Mesendoderm (in vitro differentiated cells): ENCODE measurements around the gene SLC22A9.
"Not testable (repeated sequence)": the region's sequence is repeated elsewhere in the genome, so short reads cannot be mapped to it uniquely, and the experiment has no call there.

Source experiments
- DNase-seq: peaks from one replicate; pipeline ENCODE4 v3.0.0; 2013
- H2AK5ac ChIP-seq: 2 replicates; pipeline ENCODE4 v1.6.1; 2013; ENCODE audit warnings: low read length, inconsistent platforms
- H2BK120ac ChIP-seq: 2 replicates; pipeline ENCODE4 v1.6.1; 2013; ENCODE audit warnings: low read depth, mild to moderate bottlenecking, low read length, moderate library complexity, mixed read lengths
- H2BK15ac ChIP-seq: replicated peaks from 2 replicates; pipeline ENCODE4 v1.6.1; 2013; ENCODE audit warnings: low read depth, mild to moderate bottlenecking, moderate library complexity
- H2BK5ac ChIP-seq: 2 replicates; pipeline ENCODE4 v1.6.1; 2013; ENCODE audit warnings: low read length, inconsistent platforms
- H3K18ac ChIP-seq: 2 replicates; pipeline ENCODE4 v1.6.1; 2013; ENCODE audit warnings: mild to moderate bottlenecking, low read length, mixed read lengths
- H3K23ac ChIP-seq: one replicate; pipeline ENCODE4 v1.6.1; 2013; ENCODE audit warnings: low read length
- H3K27ac ChIP-seq: 2 replicates; pipeline ENCODE4 v1.5.1; 2013; ENCODE audit warnings: low read depth, mild to moderate bottlenecking, inconsistent platforms, low read length, moderate library complexity
- H3K27me3 ChIP-seq: 2 replicates; pipeline ENCODE4 v1.6.1; 2013; ENCODE audit warnings: low read length, control low read depth, mild to moderate bottlenecking, inconsistent platforms; ENCODE audit not compliant: insufficient read depth, poor library complexity
- H3K36me3 ChIP-seq: 2 replicates; pipeline ENCODE4 v1.6.1; 2013; ENCODE audit warnings: low read length, inconsistent platforms; ENCODE audit not compliant: control insufficient read depth, insufficient read depth
- H3K4ac ChIP-seq: one replicate; pipeline ENCODE4 v1.6.1; 2013; ENCODE audit warnings: low read depth, mild to moderate bottlenecking, low read length, moderate library complexity
- H3K4me1 ChIP-seq: 2 replicates; pipeline ENCODE4 v1.6.1; 2013; ENCODE audit warnings: low read depth, low read length, inconsistent platforms; ENCODE audit not compliant: control insufficient read depth
- H3K4me2 ChIP-seq: 2 replicates; pipeline ENCODE4 v1.6.1; 2013; ENCODE audit warnings: low read length
- H3K4me3 ChIP-seq: 2 replicates; pipeline ENCODE4 v1.5.1; 2013; ENCODE audit warnings: mild to moderate bottlenecking, low read length
- H3K56ac ChIP-seq: one replicate; pipeline ENCODE4 v1.6.1; 2013; ENCODE audit warnings: low read length
- H3K79me1 ChIP-seq: 2 replicates; pipeline ENCODE4 v1.6.1; 2013; ENCODE audit warnings: low read length, inconsistent platforms
- H3K79me2 ChIP-seq: 2 replicates; pipeline ENCODE4 v1.6.1; 2013; ENCODE audit warnings: mild to moderate bottlenecking, low read length; ENCODE audit not compliant: control insufficient read depth, insufficient read depth
- H3K9ac ChIP-seq: 2 replicates; pipeline ENCODE4 v1.6.1; 2013; ENCODE audit warnings: low read length, inconsistent platforms
- H4K5ac ChIP-seq: one replicate; pipeline ENCODE4 v1.6.1; 2013; ENCODE audit warnings: low read length
- H4K8ac ChIP-seq: one replicate; pipeline ENCODE4 v1.6.1; 2013; ENCODE audit warnings: low read depth, mild to moderate bottlenecking, control low read depth, low read length, moderate library complexity
- WGBS: extraction: QIAGEN DNeasy Blood & Tissue Kit; methylation state at CpG from one replicate; pipeline ENCODE4 v1.1.7; 2013; ENCODE audit warnings: low lambda C conversion rate, missing lambda C conversion rate; ENCODE audit not compliant: insufficient coverage; ENCODE audit errors: extremely low coverage; 5-methylcytosine and 5-hydroxymethylcytosine counted together

SLC22A9 gene

DNA sequence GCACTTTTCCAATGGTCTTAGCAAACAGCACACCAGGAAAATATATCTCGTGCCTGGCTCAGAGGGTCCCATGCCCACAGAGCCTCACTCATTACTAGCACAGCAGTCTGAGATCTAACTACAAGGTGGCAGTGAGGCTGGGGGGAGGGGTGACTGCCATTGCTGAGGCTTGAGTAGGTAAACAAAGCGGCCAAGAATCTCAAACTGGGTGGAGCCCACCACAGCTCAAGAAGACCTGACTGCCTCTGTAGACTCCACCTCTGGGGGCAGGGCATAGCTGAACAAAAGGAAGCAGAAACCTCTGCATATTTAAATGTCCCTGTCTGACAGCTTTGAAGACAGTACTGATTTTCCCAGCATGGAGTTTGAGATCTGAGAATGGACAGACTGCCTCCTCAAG, 61.1 kb downstream of the SLC22A9 start:
- not testable (repeated sequence) for H3K23ac ChIP-seq, H3K56ac ChIP-seq, H3K4ac ChIP-seq, H2BK15ac ChIP-seq, H3K4me2 ChIP-seq, H3K27me3 ChIP-seq, H3K4me3 ChIP-seq, H2AK5ac ChIP-seq, H2BK120ac ChIP-seq, H3K79me2 ChIP-seq, H3K9ac ChIP-seq, H3K4me1 ChIP-seq, H4K5ac ChIP-seq, H4K8ac ChIP-seq, H3K79me1 ChIP-seq, H3K18ac ChIP-seq, H3K27ac ChIP-seq, H2BK5ac ChIP-seq, H3K36me3 ChIP-seq
- DNase-seq, result peak; percentile 21
- WGBS, result no CpG with 5 or more reads among the region's 2 CpGs

DNA sequence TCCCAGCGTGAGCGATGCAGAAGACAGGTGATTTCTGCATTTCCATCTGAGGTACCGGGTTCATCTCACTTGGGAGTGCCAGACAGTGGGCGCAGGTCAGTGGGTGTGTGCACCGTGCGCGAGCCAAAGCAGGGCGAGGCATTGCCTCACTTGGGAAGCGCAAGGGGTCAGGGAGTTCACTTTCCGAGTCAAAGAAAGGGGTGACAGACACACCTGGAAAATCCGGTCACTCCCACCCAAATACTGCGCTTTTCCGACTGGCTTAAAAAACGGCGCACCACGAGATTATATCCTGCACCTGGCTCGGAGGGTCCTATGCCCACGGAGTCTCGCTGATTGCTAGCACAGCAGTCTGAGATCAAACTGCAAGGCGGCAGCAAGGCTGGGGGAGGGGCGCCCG, 65.8 kb downstream of the SLC22A9 start:
- H2BK5ac ChIP-seq, H3K9ac ChIP-seq, H3K56ac ChIP-seq, H3K4me2 ChIP-seq, H3K4ac ChIP-seq, H2BK120ac ChIP-seq, DNase-seq, H3K4me3 ChIP-seq, H2AK5ac ChIP-seq, H3K27me3 ChIP-seq, H3K4me1 ChIP-seq, H4K8ac ChIP-seq, H4K5ac ChIP-seq, H3K36me3 ChIP-seq, H3K27ac ChIP-seq, H3K79me2 ChIP-seq, H3K23ac ChIP-seq, H3K18ac ChIP-seq, H3K79me1 ChIP-seq, H2BK15ac ChIP-seq: not testable (repeated sequence)
- WGBS, result no CpG with 5 or more reads among the region's 22 CpGs

DNA sequence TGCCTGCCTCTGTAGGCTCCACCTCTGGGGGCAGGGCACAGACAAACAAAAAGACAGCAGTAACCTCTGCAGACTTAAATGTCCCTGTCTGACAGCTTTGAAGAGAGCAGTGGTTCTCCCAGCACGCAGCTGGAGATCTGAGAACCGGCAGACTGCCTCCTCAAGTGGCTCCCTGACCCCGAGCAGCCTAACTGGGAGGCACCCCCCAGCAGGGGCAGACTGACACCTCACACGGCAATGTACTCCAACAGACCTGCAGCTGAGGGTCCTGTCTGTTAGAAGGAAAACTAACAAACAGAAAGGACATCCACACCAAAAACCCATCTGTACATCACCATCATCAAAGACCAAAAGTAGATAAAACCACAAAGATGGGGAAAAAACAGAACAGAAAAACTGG, 66.2 kb downstream of the SLC22A9 start:
- H3K27me3 ChIP-seq, H3K79me1 ChIP-seq, H2BK15ac ChIP-seq, DNase-seq, H3K4me3 ChIP-seq, H3K18ac ChIP-seq, H4K8ac ChIP-seq, H2BK5ac ChIP-seq, H3K4me2 ChIP-seq, H3K4me1 ChIP-seq, H3K27ac ChIP-seq, H2BK120ac ChIP-seq, H3K79me2 ChIP-seq, H3K56ac ChIP-seq, H2AK5ac ChIP-seq, H3K23ac ChIP-seq, H4K5ac ChIP-seq, H3K4ac ChIP-seq, H3K36me3 ChIP-seq, H3K9ac ChIP-seq: not testable (repeated sequence)
- no CpG with 5 or more reads among the region's 4 CpGs for WGBS

DNA sequence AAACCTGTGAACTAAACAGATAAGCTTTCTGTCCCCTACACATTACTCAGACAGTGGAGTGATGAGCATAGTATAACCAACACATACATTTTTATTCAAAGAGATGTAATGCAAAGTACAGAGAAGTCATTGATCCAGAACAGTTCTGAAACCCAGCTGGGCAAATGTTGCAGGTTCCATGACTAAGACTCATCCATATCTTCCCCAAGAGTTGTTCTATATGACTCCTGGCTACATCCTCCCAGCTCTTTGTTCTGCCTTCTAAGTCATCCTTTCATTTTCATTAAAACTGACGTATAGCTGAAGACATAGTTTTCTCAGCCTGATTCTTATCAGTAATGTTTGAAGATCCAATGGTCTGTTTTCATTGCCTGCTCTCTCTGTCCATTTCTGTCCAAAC, 74.1 kb downstream of the SLC22A9 start:
- Histone ChIP-seq H3K4me1 (peaks cover 2% of the 10 kb centered on the region), H3K4me2 (no peak overlapping the region), H3K4me3 (no peak overlapping the region), H3K27ac (no peak overlapping the region), H3K27me3 (no peaks in the 10 kb centered on the region), H4K8ac (no peak overlapping the region), H3K4ac (no peak overlapping the region), H4K5ac (no peak overlapping the region), H3K56ac (no peak overlapping the region), H3K79me1 (no peaks in the 10 kb centered on the region), H3K23ac (no peak overlapping the region), H3K79me2 (no peaks in the 10 kb centered on the region), H2BK120ac (no peak overlapping the region), H2BK5ac (no peak overlapping the region), H2AK5ac (no peak overlapping the region), H3K18ac (no peak overlapping the region), H3K36me3 (no peaks in the 10 kb centered on the region), H2BK15ac (no peak overlapping the region), H3K9ac (no peak overlapping the region)
- DNase-seq, result no peak
- no CpG with 5 or more reads among the region's 1 CpG for WGBS

DNA sequence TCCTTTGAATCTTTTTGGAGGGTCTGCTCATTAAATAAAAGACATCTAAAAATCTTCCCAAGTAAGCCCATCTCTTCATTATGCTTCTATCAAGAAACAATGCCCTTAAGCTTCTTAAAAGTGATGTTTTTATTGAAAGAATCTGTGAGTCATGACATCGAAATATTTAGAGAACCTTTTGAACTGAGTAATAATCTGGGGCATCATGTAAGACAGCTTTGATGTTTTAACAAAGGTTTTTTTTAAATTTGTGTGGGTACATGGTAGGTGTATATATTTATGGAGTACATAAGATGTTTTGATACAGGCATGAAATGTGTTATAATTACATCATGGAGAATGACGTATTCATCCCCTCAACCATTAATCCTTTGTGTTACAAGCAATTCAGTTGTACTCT, 74.6 kb downstream of the SLC22A9 start:
- Histone ChIP-seq H3K23ac (no peak overlapping the region), H3K9ac (no peak overlapping the region), H3K79me1 (no peaks in the 10 kb centered on the region), H3K79me2 (no peaks in the 10 kb centered on the region), H3K27ac (no peak overlapping the region), H2BK5ac (no peak overlapping the region), H3K4me3 (no peak overlapping the region), H2BK120ac (no peak overlapping the region), H3K56ac (no peak overlapping the region), H3K4me1 (peaks cover 2% of the 10 kb centered on the region), H4K5ac (no peak overlapping the region), H3K4me2 (no peak overlapping the region), H3K36me3 (no peaks in the 10 kb centered on the region), H3K4ac (no peak overlapping the region), H2AK5ac (no peak overlapping the region), H2BK15ac (no peak overlapping the region), H3K18ac (no peak overlapping the region), H4K8ac (no peak overlapping the region), H3K27me3 (no peaks in the 10 kb centered on the region)
- WGBS, result no CpG with 5 or more reads among the region's 2 CpGs
- DNase-seq, result no peak

DNA sequence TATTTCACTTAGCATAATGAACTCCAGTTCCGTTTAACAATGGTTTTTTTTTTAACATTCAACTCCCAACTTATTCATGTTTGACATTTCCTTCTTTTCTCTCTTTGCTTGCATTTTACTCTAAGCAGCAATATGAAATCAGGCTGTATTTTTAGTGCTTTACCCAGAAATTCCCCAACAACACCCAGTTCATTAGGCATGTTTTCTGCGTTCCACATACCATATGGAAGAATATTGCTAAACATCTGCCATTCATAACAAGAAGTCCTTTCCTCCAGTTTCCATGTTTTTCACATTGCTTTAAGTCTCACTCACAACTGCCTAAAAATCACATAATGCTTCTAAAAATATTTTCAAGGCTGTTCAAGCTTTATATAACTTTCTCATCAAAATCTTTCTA, 75.5 kb downstream of the SLC22A9 start:
- H3K36me3 ChIP-seq, result no peaks in the 10 kb centered on the region
- no peak overlapping the region for H3K4me3 ChIP-seq
- no peak overlapping the region for H3K56ac ChIP-seq
- H3K27ac ChIP-seq, result no peak overlapping the region
- H3K23ac ChIP-seq, result no peak overlapping the region
- no peak overlapping the region for H2BK120ac ChIP-seq
- H2BK15ac ChIP-seq, result no peak overlapping the region
- H3K4me2 ChIP-seq, result no peak overlapping the region
- H4K5ac ChIP-seq, result no peak overlapping the region
- no peak for DNase-seq
- peaks cover 2% of the 10 kb centered on the region for H3K4me1 ChIP-seq
- no peak overlapping the region for H2BK5ac ChIP-seq
- H4K8ac ChIP-seq, result no peak overlapping the region
- H3K18ac ChIP-seq, result no peak overlapping the region
- no CpG with 5 or more reads among the region's 2 CpGs for WGBS
- no peak overlapping the region for H3K9ac ChIP-seq
- no peaks in the 10 kb centered on the region for H3K27me3 ChIP-seq
- H2AK5ac ChIP-seq, result no peak overlapping the region
- H3K79me1 ChIP-seq, result no peaks in the 10 kb centered on the region
- no peak overlapping the region for H3K4ac ChIP-seq
- H3K79me2 ChIP-seq, result no peaks in the 10 kb centered on the region
